Smooth muscle cell (in vitro differentiated cells): Measurements from ENCODE around the gene GPATCH8. TPM values are rescaled to one million over a fixed set of nuclear protein-coding genes. Genes with fewer than 3 reads are reported as not detected.
A peak's percentile ranks its signal among the peaks of the same experiment; 100 is the strongest.
"Not testable (repeated sequence)": the region's sequence is repeated elsewhere in the genome, so short reads cannot be mapped to it uniquely, and the experiment has no call there.

Source experiments
- DNase-seq: peaks from one replicate; lab custom pipeline; 2025; ENCODE audit not compliant: unreplicated experiment; lab: John Stamatoyannopoulos, UW
- H2AFZ ChIP-seq: fragments of 200-600 bp; sonication (generic); 2 replicates; pipeline ENCODE4 v1.6.0; 2016; ENCODE audit warnings: antibody characterized with exemption, low read depth, mild to moderate bottlenecking
- H3F3A ChIP-seq: fragments of 200-600 bp; sonication (generic); 2 replicates; pipeline ENCODE4 v1.6.0; 2017; ENCODE audit warnings: antibody characterized with exemption, low read depth
- H3K27ac ChIP-seq: fragments of 200-600 bp; sonication (generic); 2 replicates; pipeline ENCODE4 v1.5.1; 2016; ENCODE audit warnings: low read depth, mild to moderate bottlenecking
- H3K27me3 ChIP-seq: fragments of 200-600 bp; sonication (generic); 2 replicates; pipeline ENCODE4 v1.6.1; 2016; ENCODE audit warnings: low read depth, mild to moderate bottlenecking
- H3K36me3 ChIP-seq: fragments of 200-600 bp; sonication (generic); 2 replicates; pipeline ENCODE4 v1.5.1; 2016; ENCODE audit warnings: low read depth
- H3K4me1 ChIP-seq: fragments of 200-600 bp; sonication (generic); 2 replicates; pipeline ENCODE4 v1.5.1; 2016; ENCODE audit warnings: low read depth
- H3K4me2 ChIP-seq: fragments of 200-600 bp; sonication (generic); 2 replicates; pipeline ENCODE4 v1.6.0; 2016; ENCODE audit warnings: mild to moderate bottlenecking
- H3K4me3 ChIP-seq: fragments of 200-600 bp; sonication (generic); 2 replicates; pipeline ENCODE4 v1.5.1; 2016; ENCODE audit warnings: mild to moderate bottlenecking
- H3K79me2 ChIP-seq: fragments of 200-600 bp; sonication (generic); 2 replicates; pipeline ENCODE4 v1.6.0; 2016; ENCODE audit warnings: low read depth, mild to moderate bottlenecking
- H3K9ac ChIP-seq: fragments of 200-600 bp; sonication (generic); 2 replicates; pipeline ENCODE4 v1.6.0; 2016; ENCODE audit warnings: low read depth
- H3K9me3 ChIP-seq: fragments of 200-600 bp; sonication (generic); replicated peaks from 2 replicates; pipeline ENCODE4 v1.5.1; 2016; ENCODE audit warnings: low read depth
- H4K20me1 ChIP-seq: fragments of 200-600 bp; sonication (generic); 2 replicates; pipeline ENCODE4 v1.6.0; 2016; ENCODE audit warnings: low read depth
- WGBS: methylation state at CpG from one replicate; pipeline ENCODE4 v1.1.7; 2016; ENCODE audit warnings: low lambda C conversion rate; 5-methylcytosine and 5-hydroxymethylcytosine counted together
- polyA plus RNA-seq: library from polyadenylated mRNA; unstranded; fragments of >200 nt; fragmentation: Nextera tagmentation; extraction: Ambion mirVana; gene quantifications from 2 replicates; pipeline ENCODE4 v1.2.1, GENCODE V29; 2016
- total RNA-seq: library from RNA; depleted of rRNA; stranded (reverse); fragments of >200 nt; gene quantifications from 2 replicates; pipeline ENCODE4 v1.2.3, GENCODE V29; 2014
- TF ChIP-seq, protein P1 (sequence below): fragments of 200-600 bp; sonication (generic); IDR thresholded peaks from 2 replicates; pipeline ENCODE4 v1.5.1; 2017; ENCODE audit warnings: borderline replicate concordance, mild to moderate bottlenecking, antibody characterized with exemption; ENCODE audit not compliant: insufficient read depth, poor library complexity, severe bottlenecking

The GPATCH8 gene
- total and polyA plus RNA-seq, 2 experiments from 2014 or later, result 17.6 to 25.0 TPM

DNA sequence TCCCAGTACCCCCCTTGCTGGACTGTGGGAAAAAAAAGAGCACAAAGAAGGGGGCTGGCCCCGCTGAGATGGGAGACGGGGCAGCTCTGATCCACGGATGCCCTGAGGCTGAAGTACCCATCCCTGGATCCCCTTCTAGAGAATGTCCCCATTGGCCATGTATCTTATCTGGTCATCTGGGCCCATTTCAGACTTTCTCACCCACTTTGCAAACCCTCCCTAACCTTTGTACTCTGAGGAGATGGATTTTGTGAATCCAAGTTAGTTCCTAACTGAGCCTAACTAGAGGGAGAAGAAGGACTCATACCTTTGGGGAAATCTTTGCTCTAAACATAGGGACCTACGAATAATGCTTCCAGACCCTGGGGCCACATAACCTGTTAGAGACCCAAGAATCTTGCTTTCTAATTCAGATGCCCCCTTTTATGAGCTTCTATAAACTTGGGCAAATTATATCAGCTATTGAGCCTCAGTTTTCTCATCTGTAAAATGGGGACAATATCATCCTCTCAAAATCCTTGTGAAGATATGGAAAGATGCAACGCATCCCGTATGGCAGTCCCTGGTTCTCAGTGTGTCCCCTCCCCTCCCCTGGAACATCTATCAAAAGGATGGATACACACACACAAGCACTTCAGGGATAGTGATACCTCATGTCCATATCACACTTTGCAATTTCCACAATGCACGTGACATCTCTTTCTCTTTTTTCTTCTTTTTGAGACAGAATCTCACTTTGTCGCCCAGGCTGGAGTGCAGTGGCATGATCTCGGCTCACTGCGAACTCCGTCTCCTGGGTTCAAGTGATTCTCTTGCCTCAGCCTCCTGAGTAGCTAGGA is 37.3 kb upstream of the GPATCH8 start:
- WGBS, result 78% methylated on average over 11 of the region's 11 CpGs
- no peak overlapping the region for H3K27ac ChIP-seq
- TF ChIP-seq, protein P1, sequence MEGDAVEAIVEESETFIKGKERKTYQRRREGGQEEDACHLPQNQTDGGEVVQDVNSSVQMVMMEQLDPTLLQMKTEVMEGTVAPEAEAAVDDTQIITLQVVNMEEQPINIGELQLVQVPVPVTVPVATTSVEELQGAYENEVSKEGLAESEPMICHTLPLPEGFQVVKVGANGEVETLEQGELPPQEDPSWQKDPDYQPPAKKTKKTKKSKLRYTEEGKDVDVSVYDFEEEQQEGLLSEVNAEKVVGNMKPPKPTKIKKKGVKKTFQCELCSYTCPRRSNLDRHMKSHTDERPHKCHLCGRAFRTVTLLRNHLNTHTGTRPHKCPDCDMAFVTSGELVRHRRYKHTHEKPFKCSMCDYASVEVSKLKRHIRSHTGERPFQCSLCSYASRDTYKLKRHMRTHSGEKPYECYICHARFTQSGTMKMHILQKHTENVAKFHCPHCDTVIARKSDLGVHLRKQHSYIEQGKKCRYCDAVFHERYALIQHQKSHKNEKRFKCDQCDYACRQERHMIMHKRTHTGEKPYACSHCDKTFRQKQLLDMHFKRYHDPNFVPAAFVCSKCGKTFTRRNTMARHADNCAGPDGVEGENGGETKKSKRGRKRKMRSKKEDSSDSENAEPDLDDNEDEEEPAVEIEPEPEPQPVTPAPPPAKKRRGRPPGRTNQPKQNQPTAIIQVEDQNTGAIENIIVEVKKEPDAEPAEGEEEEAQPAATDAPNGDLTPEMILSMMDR, result no peak
- no peak overlapping the region for H2AFZ ChIP-seq
- H3K36me3 ChIP-seq, result no peaks in the 10 kb centered on the region
- H3K4me3 ChIP-seq, result no peak overlapping the region
- no peaks in the 10 kb centered on the region for H3K9me3 ChIP-seq
- H3K79me2 ChIP-seq, result no peaks in the 10 kb centered on the region
- H3K4me2 ChIP-seq, result peak overlapping the region; percentile 58
- H3K9ac ChIP-seq, result no peak overlapping the region
- peaks cover 58% of the 10 kb centered on the region for H3K4me1 ChIP-seq
- no peak for DNase-seq
- no peaks in the 10 kb centered on the region for H4K20me1 ChIP-seq
- H3F3A ChIP-seq, result peaks cover 35% of the 10 kb centered on the region
- H3K27me3 ChIP-seq, result no peaks in the 10 kb centered on the region

DNA sequence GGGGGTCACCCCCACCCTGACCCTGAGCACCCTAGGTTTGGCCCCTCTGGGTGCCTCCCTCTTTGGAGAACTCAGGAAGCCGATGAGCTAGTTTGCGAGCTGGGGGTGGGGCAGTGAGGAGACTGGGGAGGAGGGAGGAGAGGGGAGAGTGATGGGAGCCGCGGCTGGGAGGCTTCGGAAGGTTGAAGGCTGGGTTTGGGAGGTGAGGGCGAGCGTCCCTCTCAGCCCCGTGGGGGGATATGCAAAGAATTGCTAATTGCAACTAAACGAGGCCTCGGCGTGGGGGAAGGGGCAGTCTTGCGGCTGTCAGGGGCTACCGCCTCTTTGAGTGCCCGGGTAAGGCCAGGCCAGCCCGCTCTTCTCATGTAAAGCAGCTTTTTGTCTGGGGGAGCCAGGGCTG is 36.5 kb upstream of the GPATCH8 start:
- DNase-seq, result no peak
- TF ChIP-seq, protein P1, result no peak
- H3K36me3 ChIP-seq, result no peaks in the 10 kb centered on the region
- H3K27me3 ChIP-seq, result no peaks in the 10 kb centered on the region
- no peak overlapping the region for H3K27ac ChIP-seq
- no peaks in the 10 kb centered on the region for H3K9me3 ChIP-seq
- H2AFZ ChIP-seq, result peak overlapping the region; percentile 83
- no peaks in the 10 kb centered on the region for H3K79me2 ChIP-seq
- WGBS, result 9% methylated on average over 9 of the region's 15 CpGs
- no peak overlapping the region for H3K4me3 ChIP-seq
- H3F3A ChIP-seq, result peaks cover 31% of the 10 kb centered on the region
- H3K9ac ChIP-seq, result no peak overlapping the region
- peak overlapping the region; percentile 58 for H3K4me2 ChIP-seq
- no peaks in the 10 kb centered on the region for H4K20me1 ChIP-seq
- peaks cover 54% of the 10 kb centered on the region for H3K4me1 ChIP-seq

DNA sequence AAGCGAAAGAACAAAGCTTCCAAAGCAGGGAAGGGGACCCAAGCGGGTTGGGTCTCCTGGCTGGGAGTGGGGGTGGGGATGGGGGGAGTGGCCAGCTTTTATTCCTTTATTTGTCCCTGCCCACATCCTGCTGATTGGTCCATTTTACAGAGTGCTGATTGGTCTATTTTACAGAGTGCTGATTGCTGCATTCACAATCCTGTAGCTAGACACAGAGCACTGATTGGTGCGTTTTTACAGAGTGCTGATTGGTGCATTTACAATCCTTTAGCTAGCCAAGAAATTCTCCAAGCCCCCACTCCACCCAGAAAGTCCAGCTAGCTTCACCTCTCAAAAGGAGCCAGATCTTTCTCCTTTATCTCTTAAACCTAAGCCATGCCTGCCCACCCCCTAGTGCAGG is 34.7 kb upstream of the GPATCH8 start:
- Histone ChIP-seq H3F3A (peaks cover 17% of the 10 kb centered on the region), H3K4me1 (peaks cover 43% of the 10 kb centered on the region)
- H3K4me3 ChIP-seq, H2AFZ ChIP-seq, DNase-seq, H3K4me2 ChIP-seq, H3K9ac ChIP-seq, H3K79me2 ChIP-seq, H3K27me3 ChIP-seq, H4K20me1 ChIP-seq, H3K9me3 ChIP-seq, H3K36me3 ChIP-seq, H3K27ac ChIP-seq: not testable (repeated sequence)
- WGBS, result 100% methylated on average over 3 of the region's 3 CpGs

DNA sequence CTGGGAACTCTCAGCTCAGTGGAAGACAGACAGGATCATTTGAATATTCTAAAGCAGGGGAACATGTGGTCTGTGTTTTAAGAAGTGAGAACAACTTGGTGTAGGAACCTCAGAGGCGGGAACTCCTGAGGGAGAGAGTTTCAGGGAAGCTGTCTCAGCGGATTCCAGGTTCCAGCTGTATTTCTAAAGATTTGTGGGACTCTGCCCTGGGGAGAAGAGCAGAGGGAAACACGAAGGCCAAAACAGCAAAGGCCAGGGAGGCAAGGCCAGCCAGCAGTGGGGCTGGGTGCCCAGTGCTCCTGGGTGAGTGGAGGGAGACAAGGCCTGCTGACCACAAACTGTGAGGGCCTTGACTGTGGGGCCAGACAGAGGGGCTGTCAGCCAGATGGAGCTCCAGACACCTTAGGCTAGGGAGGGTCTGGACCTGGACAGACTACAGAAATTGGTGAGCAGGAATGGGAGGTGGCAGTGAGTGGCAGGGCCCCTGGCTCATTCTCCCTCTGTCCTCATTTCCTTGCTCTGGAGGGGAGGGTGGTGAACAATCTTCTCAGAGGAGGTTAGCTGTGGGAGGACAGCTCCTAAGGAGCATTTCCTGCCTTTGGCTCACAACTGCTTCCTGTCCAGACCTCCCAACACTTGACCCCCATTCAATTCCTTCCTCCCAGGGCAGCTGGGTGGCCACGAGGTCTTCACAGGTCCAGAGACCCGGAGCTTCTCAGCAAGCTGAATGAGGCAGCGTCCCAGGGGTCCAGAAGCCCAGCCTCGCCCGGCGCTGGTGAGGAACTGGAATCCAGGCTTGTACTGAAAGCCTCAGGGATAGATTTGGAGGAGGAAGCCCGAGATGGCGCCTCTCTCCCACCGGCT is 33.1 kb upstream of the GPATCH8 start:
- TF ChIP-seq, protein P1, result no peak
- peak overlapping the region; percentile 89 for H2AFZ ChIP-seq
- no peak for DNase-seq
- H3K9ac ChIP-seq, result no peak overlapping the region
- H3K36me3 ChIP-seq, result no peaks in the 10 kb centered on the region
- no peaks in the 10 kb centered on the region for H3K79me2 ChIP-seq
- peak overlapping the region; percentile 65 for H3K4me2 ChIP-seq
- no peaks in the 10 kb centered on the region for H4K20me1 ChIP-seq
- WGBS, result 66% methylated on average over 12 of the region's 12 CpGs
- H3K27me3 ChIP-seq, result no peaks in the 10 kb centered on the region
- peak overlapping the region; percentile 61 for H3K27ac ChIP-seq
- H3K4me3 ChIP-seq, result no peak overlapping the region
- H3K9me3 ChIP-seq, result no peaks in the 10 kb centered on the region
- peaks cover 17% of the 10 kb centered on the region for H3F3A ChIP-seq
- peaks cover 27% of the 10 kb centered on the region for H3K4me1 ChIP-seq
